ENCODE data around the gene SLC34A3. TPM values are rescaled to one million over a fixed set of nuclear protein-coding genes. Genes with fewer than 3 reads are reported as not detected.

The SLC34A3 gene
- total RNA-seq, 1 donor from 2014 or later, result not detected

- Histone ChIP-seq H3K4me3 (no peak overlapping the region), H3K27ac (no peak overlapping the region), H3K36me3 (peaks cover 69% of the 10 kb centered on the region), H3K4me1 (peaks cover 49% of the 10 kb centered on the region), H3K9me3 (no peaks in the 10 kb centered on the region), H3K27me3 (ENCODE audit: low read depth) (no peaks in the 10 kb centered on the region)
- intact Hi-C loops (cut with DNase I), result no loop called here
- ATAC-seq, result no peak
- no peak for TF ChIP-seq CTCF (IDR thresholded peaks at IDR 0.05)
- DNase-seq, result no peak
Measured at GRCh38 chr9:137185921-137186320, 44.8 kb upstream of the SLC34A3 start.

GRCh38 chr9:137186385-137186784, 44.3 kb upstream of the SLC34A3 start:
- no peak overlapping the region for H3K27ac ChIP-seq
- DNase-seq, result no peak
- H3K9me3 ChIP-seq, result no peaks in the 10 kb centered on the region
- no peaks in the 10 kb centered on the region for H3K27me3 ChIP-seq (ENCODE audit: low read depth)
- ATAC-seq, result no peak
- intact Hi-C loops (cut with DNase I), result no loop called here
- TF ChIP-seq CTCF (IDR thresholded peaks at IDR 0.05), result no peak
- H3K4me1 ChIP-seq, result peaks cover 51% of the 10 kb centered on the region
- no peak overlapping the region for H3K4me3 ChIP-seq
- peaks cover 69% of the 10 kb centered on the region for H3K36me3 ChIP-seq

- intact Hi-C loops (cut with DNase I), result no loop called here
- Histone ChIP-seq H3K36me3 (peaks cover 68% of the 10 kb centered on the region), H3K4me3 (peak overlapping the region; percentile 98), H3K4me1 (peaks cover 51% of the 10 kb centered on the region), H3K27ac (no peak overlapping the region), H3K9me3 (no peaks in the 10 kb centered on the region), H3K27me3 (ENCODE audit: low read depth) (no peaks in the 10 kb centered on the region)
- DNase-seq, result no peak
- no peak for ATAC-seq
- TF ChIP-seq CTCF (IDR thresholded peaks at IDR 0.05), result no peak
Measured at GRCh38 chr9:137187386-137187785, 43.3 kb upstream of the SLC34A3 start.

- intact Hi-C loops (cut with DNase I), result no loop called here
- peak in 1 of 2 donors; percentile 27 for ATAC-seq
- Histone ChIP-seq H3K36me3 (peaks cover 61% of the 10 kb centered on the region), H3K4me3 (peak overlapping the region; percentile 98), H3K27me3 (ENCODE audit: low read depth) (no peaks in the 10 kb centered on the region), H3K27ac (peak overlapping the region; percentile 97), H3K9me3 (no peaks in the 10 kb centered on the region), H3K4me1 (peaks cover 51% of the 10 kb centered on the region)
- TF ChIP-seq CTCF (IDR thresholded peaks at IDR 0.05), result no peak
- no peak for DNase-seq
Measured at GRCh38 chr9:137188086-137188489, 42.6 kb upstream of the SLC34A3 start.

GRCh38 chr9:137188490-137189296, 42.0 kb upstream of the SLC34A3 start, which contains the start of the genes ANAPC2 and SSNA1:
TSS of gene ANAPC2 (minus strand) at chr9:137188560. CDS start at chr9:137188532, 28 bp downstream.
TSS of gene SSNA1 (plus strand) at chr9:137188676. CDS start at chr9:137188727, 51 bp downstream.
- DNase-seq (peak; percentile 95), ATAC-seq (peak; percentile 94 to 95)
- no peaks in the 10 kb centered on the region for H3K27me3 ChIP-seq (ENCODE audit: low read depth)
- peaks cover 51% of the 10 kb centered on the region for H3K4me1 ChIP-seq
- peaks cover 55% of the 10 kb centered on the region for H3K36me3 ChIP-seq
- peak within 1 kb of the TSS; percentile 98 for H3K4me3 ChIP-seq
- H3K9me3 ChIP-seq, result no peaks in the 10 kb centered on the region
- peak within 1 kb of the TSS; percentile 97 for H3K27ac ChIP-seq
- no peak for TF ChIP-seq CTCF (IDR thresholded peaks at IDR 0.05)
- intact Hi-C loops (cut with DNase I), result no loop called here

Data from lower lobe of right lung (tissue), 2 donors.